OCI-M2 (cell line): ENCODE results near the gene LBHD2.
"Not testable (repeated sequence)": the region's sequence is repeated elsewhere in the genome, so short reads cannot be mapped to it uniquely, and the experiment has no call there.

ENCODE experiments used
- DNase-seq: peaks from one replicate; lab custom pipeline; 2025; ENCODE audit not compliant: unreplicated experiment; lab: John Stamatoyannopoulos, UW

LBHD2 gene

DNA sequence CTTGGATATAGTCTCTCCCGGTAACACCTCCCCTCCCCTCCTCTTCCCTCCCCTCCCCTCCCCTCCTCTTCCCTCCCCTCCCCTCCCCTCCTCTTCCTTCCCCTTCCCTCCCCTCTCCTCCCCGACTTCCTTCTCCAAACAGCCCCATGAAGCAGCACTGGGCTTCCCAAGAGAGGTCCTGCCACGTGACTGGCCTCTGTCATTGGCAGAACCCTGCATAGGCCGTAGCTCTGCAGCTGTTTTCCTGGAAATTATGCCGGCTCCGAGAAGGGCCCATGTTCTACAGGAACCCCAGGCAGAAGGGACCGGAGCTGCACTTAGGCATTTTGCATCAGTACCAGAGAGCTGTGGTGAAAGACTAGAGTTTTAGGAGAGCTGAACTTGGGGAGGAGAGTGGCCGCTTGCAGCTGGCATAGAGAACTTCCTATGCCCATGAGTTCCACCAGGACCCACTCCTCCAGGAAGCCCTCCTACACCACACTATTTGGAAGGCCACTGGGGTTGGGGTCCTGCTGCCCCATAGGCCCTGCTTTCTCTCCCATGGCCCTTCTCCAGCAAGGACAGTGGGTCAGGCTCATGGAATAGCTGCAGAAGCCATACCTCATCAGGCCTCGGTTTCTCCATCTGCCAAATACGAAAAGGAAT is 34.1 kb downstream of the LBHD2 start:
- no peak for DNase-seq

DNA sequence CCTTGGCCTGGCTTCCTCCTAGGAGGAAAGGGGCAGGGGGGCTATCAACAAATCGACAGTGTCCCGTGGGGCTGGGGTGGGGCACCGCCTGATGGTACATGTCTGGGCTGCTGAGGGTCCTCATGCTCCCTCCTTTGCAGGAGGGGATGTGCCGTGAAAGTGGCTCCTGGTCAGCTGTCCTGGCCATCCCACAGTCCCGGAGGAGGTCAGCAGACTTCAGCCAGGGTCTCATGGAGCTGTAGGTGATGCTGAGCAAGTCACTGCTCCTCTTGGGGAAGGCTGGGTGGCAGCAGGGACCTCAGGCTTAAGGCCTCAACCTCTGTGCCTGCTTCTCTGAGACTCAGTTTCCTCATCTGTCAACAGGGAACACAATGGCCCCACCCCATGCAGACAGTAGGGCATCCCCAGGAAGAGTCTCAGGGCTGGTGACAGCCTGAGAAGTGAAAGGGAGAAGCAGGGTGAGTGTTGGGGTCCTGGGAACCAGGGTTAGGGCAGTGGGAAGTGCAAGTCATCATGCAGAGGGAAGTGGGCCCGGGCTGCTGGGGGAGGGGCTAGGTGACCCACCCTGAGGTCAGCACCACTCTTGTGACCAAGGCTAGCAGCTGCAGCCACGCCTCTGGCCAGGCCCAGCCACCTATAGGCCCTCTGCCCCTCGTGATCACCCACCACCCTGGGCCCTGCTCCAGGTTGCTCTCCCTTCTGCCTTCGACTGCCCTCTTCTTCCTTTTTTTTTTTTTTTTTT is 34.8 kb downstream of the LBHD2 start:
- DNase-seq: peak; percentile 37

DNA sequence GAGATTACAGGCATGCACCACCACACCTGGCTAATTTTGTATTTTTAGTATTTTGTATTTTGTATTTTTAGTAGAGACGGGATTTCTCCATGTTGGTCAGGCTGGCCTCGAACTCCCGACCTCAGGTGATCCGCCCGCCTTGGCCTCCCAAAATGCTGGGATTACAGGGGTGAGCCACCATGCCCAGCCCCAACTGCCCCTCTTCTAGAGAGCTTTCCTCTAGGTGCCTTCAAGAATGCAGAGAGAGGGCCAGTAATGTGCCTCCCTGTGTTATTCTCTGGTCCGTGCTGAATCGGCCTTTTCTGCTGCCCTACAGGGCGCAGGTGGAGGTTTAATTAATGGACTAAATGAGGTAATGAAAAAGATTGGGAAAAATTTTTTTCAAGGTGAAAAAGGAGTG is 35.5 kb downstream of the LBHD2 start:
- DNase-seq: not testable (repeated sequence)

DNA sequence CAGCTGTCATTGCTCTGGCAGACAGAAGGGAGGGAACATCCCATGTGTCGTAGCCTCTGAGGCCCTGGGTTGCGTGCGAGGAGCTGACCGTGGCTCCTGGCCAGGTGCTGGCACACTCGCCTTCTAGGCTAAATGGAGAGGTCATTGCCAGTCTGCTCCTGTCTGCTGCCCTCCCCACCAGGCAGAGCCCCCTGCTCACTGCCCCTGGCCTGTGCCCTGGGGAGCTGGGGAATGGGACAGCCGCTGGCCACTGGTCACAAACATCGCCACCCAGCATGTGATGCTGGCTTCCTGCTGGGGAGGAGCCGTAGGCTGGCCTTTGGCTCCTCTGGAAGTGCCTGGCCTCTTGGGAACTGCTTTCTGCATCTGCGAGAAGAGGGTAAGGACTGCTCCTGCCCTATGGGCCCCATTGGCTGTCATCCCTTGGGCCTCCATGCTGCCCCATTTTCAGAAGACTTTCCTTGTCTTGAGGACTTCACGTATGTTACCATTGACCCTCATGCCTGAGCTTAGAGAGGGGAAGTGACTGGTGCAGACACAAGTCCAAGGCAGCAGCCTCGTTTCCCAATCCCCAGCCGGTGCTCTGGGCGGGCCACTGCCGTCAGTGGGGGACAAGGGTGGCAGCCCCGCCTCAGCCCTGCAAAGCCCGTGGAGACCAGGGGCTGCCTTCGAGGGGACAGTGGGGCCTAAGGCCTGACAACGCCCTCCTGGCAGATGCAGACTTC is 37.3 kb downstream of the LBHD2 start:
- DNase-seq: no peak

DNA sequence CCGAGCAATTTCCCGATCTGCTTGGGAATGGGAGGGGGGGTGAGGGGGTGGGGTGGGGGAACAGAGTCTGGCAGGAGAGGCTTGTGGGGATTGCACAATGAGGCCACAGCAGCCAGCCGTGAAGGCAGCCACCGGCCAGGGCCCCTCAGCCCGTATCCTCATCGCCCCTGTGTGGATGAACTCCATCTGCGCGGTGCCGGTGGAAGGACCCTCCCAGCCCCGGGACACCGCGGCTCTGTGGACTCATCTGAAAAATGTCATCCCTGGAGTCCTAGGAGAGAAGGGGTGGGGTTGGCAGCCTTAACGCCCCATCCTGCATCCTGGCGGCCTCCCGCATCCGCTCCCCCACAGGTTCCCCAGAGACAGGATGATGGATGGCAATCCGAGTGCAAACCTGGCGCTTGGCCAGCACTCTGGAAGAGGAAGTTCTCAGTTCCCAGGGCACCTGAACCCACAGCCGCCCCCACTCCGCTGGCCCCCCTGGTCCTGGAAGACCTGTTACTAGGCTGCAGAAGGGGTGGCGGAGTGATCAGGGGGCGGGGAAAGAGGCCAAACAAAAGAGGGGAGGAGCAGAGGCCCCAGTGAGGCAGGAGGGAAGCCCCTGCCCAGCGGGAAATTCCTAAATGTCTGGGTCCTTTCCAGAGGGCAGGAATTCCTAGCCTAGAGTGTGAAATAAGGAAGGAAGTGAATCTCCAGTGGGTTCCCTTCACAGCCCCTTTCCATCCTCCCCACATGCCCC is 38.0 kb downstream of the LBHD2 start:
- no peak for DNase-seq

DNA sequence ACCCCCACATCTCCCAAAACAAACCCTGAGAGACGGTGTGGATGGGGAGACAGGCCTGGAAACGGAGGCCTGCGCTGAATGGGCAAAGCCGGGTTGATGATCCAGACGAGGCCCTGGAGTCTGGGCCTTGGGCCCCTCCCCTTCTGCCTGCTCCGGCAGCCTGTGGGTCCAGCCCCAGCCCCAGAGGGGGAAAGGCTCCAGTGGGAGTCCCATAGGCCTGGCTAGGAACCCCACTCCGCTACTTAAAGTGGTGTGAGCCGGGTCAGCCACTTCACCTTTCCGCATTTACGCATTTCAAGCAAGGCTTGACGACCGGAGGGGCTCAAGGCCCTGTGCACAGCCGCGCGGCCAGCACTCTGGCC is 38.6 kb downstream of the LBHD2 start:
- no peak for DNase-seq

DNA sequence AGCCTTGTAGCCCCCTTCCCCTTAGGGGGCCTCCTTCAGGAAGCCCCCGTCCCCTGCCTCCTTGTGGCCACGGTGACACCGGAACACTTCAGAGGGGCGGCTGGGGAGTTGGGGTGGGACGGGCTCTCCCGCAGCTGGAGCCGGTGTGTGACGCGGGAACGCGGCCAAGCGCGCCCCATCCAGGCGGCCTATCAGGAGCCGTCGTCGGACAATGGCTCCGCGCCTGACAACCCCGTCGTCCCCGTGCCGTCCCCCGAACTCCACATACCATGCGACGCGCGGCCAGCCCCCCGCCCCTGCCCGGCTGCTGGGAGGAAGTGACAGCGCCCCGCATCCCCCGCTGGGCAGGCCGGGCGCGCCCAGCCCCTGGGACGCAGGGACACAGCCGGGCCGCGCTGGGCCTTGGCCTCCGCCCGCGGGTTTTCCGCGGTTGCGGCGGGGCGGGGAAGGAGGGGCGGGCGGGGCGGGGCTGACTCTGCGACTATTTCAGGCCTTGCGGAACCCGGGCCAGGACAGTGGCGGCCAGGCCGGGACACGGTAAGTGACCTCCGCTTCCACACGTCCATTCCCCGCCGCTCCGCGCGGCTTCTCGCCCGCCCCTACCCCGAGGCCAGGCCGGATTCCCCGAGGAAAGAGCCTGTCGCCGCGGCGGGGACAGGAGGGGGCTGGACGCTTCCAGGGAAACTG is 39.1 kb downstream of the LBHD2 start, which contains the start of gene TNFAIP2:
TNFAIP2 (plus strand) TSS at position 515 of the 687 bp plus-strand sequence. CDS start 2,997 bp downstream, outside the sequence.
- no peak for DNase-seq

DNA sequence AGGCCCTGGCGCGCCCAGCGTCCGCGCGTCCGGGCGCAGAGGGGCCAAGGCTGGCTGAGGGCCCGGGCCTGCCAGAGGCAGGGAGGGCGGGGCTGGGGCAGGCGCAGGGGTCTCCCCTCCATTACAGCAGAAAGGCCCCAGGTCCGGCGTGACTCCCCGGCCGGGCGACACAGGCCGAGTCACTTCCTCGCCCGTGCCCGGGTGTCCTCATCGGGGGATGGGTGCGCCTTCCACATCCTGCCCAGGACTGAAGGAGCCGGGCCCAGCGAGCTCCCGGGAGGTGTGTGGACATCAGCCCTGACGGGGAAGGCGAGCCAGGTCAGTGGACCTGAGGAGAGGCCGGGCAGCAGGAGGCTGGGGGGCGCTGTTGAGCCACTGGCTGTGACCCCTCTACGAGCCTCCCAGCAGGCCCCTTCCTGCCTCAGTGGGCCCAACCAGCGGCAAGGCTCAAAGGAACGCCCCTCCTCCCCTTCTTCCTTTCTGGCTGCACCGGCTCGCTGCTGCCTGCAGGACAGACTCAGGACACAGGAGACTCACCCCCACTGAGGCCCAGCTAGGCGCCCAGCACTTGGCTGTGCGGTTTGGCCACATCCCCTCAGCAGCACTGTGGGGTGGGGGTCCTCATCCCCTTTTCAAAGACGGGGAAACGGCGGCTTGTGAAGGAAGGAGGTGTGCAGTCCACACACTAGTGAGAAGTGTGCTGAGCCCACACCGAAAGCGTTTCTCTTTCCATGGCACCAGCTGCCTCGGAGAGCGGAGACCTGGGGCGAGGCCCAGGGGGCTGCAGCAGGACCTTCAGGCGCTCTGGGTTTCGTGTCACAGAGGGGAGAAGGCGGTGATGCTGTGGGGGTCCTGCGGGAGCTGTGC is 39.9 kb downstream of the LBHD2 start:
- DNase-seq: no peak

DNA sequence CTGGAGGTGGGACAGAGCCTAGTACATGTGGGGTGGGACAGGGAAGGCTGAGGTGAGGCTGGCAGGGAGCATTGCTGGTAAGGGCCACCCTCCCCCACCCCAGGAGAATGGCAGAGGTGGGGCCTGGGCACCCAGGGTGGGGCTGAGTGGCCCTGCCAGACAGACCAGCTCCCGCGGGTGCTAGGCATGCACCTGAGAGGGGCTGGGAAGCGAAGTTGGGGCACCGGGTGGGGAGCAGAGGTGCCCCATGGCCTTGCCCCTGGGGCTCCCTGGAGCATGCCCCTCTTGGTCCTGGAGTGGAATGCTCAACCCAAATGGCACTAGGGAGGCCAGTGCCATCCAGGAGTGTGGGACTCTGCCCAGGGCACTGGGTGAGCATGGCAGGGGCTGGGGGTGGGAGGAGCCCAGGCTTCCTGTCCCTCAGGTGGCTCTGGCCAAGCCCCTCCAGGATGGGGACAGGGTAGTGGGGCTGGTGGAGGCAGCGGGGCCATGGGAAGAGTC is 40.5 kb downstream of the LBHD2 start:
- no peak for DNase-seq

DNA sequence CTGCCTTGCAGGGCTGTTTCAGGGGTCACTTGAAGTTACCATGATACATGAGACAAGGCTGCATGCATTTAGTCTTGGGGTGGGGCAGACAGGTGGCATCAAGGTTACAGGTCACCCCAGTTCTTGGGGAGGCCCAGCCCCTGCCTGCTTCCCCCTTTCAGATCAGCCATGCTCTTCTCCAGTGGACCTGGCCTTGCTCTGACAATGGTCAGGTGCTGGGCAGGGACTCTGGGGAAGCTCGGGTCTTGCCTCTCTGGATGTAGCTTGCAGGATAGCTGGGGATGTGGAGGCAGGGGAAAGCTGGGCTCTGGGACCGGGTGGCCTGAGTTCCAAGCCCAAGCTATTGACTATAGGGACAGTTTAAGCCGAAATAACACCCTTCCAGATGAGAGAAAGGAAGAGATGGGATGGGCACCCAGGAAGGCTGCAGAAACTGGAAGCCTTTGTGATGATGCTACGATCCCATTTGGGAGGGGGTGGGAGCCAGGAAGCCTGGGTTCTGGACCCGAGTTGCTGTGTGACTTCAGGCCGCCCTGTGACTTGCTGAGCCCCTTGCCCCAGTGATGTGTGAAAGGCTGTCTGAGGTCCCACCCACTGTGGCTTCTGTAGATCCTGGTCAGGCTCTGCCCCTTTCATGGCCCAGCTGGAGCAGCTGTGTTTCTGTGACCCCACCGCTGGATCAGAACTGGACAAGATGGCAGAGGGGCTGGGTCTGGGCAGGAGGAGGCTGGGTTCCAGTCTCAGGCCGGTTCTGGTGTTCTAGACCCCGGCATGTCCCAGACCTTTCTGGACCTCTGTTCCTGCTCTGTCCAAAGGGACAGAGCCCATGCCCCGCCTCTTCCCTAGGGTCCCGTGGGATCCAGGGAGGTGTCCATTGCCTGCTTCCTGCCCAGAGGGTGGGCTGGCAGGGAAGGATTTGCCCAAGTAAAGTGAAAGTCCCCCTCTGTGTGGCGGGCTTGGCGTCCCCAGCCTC is 41.4 kb downstream of the LBHD2 start:
- DNase-seq: no peak

DNA sequence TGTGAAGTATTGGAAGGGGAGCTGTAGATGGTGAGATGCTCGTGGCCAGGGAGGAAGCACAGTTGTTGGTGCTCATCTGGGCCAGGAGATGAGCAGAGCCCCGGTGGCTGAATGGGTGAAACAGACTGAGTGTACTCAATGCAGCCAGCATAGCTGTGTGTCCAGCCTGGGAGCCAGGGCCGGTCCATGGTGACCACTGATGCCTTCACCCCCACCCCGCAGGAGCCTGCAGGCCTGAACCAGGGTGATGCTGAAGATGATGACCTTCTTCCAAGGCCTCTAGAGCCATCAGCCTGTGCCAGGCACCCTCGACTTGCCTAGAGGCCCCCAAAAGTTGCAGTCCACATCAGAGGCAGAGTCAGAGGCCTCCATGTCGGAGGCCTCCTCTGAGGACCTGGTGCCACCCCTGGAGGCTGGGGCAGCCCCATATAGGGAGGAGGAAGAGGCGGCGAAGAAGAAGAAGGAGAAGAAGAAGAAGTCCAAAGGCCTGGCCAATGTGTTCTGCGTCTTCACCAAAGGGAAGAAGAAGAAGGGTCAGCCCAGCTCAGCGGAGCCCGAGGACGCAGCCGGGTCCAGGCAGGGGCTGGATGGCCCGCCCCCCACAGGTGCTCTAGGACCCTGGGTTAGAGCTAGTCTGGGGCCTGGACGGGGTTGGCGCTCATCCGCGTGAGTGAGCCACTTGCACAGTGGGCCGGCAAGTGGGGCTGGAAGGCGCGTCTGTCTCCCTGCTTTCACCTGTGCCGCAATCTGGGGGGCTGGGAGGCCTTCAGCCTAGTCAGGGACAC is 42.3 kb downstream of the LBHD2 start:
- no peak for DNase-seq

DNA sequence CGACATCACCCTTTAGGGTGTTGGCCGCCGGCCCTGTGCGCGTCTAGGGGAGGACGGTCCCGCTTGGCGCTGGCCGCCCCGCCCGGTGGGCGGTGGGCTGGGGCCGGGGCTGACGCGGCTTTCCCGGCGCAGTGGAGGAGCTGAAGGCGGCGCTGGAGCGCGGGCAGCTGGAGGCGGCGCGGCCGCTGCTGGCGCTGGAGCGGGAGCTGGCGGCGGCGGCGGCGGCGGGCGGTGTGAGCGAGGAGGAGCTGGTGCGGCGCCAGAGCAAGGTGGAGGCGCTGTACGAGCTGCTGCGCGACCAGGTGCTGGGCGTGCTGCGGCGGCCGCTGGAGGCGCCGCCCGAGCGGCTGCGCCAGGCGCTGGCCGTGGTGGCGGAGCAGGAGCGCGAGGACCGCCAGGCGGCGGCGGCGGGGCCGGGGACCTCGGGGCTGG is 42.9 kb downstream of the LBHD2 start:
- DNase-seq: no peak

DNA sequence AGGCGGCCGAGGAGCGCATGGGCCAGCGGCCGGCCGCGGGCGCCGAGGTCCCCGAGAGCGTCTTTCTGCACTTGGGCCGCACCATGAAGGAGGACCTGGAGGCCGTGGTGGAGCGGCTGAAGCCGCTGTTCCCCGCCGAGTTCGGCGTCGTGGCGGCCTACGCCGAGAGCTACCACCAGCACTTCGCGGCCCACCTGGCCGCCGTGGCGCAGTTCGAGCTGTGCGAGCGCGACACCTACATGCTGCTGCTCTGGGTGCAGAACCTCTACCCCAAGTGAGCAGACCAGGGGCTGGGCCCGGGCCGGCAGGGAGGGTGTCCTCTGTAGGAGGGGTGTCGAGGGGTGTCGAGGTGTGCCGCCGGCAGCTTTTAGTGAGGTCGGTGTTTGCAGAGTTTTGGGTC is 43.3 kb downstream of the LBHD2 start:
- DNase-seq: no peak

DNA sequence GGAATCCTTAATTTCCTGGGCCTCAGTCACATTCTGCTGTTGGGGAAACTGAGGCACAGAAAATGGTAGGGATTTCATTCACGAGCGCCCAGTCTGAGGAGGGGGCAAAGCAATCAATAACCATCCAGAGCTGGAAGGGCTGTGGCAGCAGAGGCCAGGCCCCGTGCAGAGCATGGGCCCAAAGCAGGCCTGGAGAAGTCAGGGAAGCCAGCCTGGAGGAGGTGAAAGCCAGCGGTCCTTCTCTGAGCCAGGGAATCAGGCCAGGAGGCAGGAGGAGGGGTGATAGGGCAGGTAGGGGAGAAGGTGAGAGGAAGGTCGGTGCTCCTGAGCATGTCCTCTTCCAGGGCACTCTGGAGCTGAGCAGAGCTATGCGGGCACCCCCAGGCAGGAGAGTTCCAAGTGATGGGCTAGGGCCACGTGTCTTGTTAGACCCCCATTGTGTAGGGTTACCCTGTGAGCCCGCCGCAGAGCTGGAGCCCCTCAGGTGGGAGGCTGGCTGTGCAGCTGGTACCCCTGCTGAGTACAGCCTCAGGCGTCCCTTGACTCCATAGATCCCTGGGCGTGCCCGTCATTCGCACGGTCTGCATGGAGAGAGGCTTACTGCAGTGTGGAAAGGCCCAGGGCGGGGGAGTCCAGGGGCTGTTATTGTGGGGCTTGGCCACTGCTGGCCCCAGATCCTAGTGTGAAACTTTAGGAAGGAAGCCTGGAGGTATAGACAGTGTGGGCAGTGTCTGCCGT is 44.0 kb downstream of the LBHD2 start:
- DNase-seq: no peak

DNA sequence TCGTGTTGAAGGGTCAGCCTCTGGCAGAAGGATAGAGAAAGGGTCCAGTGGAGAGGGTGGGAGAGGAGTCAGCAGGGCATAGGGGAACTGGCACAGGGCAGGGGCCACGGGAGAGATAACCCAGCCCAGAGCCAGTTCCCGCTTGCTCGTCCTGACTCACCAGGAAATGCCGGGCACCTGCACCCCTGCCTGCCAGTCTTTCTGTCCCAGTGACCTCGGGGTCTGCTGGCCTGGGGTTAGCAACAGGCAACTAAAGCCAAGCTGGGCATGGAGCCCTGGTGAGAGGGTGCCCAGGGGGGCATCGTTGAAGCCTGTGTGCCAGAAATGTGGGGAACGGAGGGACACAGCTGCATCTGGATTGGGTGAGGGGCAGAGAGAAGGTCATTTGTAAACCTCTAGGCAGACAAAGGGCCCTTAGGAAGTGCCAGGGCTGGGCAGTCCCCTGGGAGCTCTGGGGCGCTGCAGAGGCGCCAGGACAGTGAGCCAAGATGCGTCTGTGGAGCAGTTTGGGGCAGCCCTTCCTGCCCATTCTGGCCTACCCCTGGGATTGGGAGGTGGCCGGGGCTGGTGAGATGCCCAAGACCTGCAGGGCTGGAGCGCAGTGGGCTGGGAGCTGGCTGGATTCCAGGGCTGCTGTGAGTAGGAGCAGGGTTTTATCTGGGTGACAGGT is 44.8 kb downstream of the LBHD2 start:
- DNase-seq: no peak

DNA sequence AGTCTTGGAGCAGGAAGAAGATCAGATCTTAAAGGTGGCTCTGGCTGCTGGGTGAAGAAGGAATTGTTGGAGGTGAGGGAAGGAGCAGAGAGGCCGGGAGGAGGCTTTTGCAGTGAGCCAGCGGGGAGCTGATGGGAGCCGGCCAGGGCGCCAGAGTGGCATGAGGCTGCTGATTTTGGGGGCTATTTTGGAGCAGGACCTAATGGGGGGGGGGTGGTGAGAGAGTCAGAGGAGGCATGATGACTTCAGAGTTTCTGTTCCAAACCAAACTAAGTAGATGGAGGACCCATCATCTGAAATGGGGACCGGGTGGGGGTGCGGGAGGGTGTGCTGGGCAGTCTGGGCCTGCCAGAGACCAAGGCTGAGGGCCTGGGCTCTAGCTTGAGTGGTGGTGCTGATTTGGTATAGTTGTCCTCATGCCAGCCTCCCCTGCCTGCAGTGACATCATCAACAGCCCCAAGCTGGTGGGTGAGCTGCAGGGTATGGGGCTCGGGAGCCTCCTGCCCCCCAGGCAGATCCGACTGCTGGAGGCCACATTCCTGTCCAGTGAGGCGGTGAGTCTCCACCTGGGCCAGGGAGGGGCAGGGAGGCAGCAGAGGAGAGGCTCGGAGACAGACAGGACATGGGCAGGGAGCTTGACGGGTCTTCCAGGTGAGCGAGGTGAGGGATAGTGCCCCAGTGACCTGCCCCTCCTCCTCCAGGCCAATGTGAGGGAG is 45.4 kb downstream of the LBHD2 start:
- no peak for DNase-seq
